HG03196 (cell line): ENCODE measurements around the gene SLC6A16.
A peak's percentile ranks its signal among the peaks of the same experiment; 100 is the strongest.
"Not testable (repeated sequence)": the region's sequence is repeated elsewhere in the genome, so short reads cannot be mapped to it uniquely, and the experiment has no call there.

ENCODE experiments used
- ATAC-seq: cut with Tn5 transposase; IDR thresholded peaks from one replicate; pipeline ENCODE4 v1.9.1; 2021; ENCODE audit not compliant: unreplicated experiment

SLC6A16 gene

GRCh38 chr19:49347191-49347590, 22.2 kb upstream of the SLC6A16 start:
- no peak for ATAC-seq

- ATAC-seq = no peak
Measured at GRCh38 chr19:49344505-49345423, 19.8 kb upstream of the SLC6A16 start.

- no peak for ATAC-seq
Measured at GRCh38 chr19:49343123-49343522, 18.1 kb upstream of the SLC6A16 start.

- no peak for ATAC-seq
Measured at GRCh38 chr19:49342291-49342721, 17.3 kb upstream of the SLC6A16 start.

- peak; percentile 6 for ATAC-seq
Measured at GRCh38 chr19:49340865-49341718, 16.1 kb upstream of the SLC6A16 start.

- peak; percentile 60 for ATAC-seq
Measured at GRCh38 chr19:49340069-49340864, 15.3 kb upstream of the SLC6A16 start.

- no peak for ATAC-seq
Measured at GRCh38 chr19:49339301-49340068, 14.5 kb upstream of the SLC6A16 start.

- no peak for ATAC-seq
Measured at GRCh38 chr19:49338691-49339300, 13.8 kb upstream of the SLC6A16 start.

GRCh38 chr19:49338023-49338677, 13.2 kb upstream of the SLC6A16 start:
- ATAC-seq = no peak

GRCh38 chr19:49337267-49338022, 12.5 kb upstream of the SLC6A16 start:
- ATAC-seq = no peak

GRCh38 chr19:49336482-49337266, 11.7 kb upstream of the SLC6A16 start:
- no peak for ATAC-seq

GRCh38 chr19:49335784-49336481, 10.9 kb upstream of the SLC6A16 start:
- no peak for ATAC-seq

- ATAC-seq = no peak
Measured at GRCh38 chr19:49335071-49335783, 10.2 kb upstream of the SLC6A16 start, which contains the start of gene CD37. CD37 (plus strand) TSS chr19:49335406; CDS start chr19:49335541, 135 bp downstream.

GRCh38 chr19:49333811-49334288, 8.9 kb upstream of the SLC6A16 start:
- ATAC-seq = peak; percentile 55

GRCh38 chr19:49333418-49333805, 8.4 kb upstream of the SLC6A16 start:
- no peak for ATAC-seq

GRCh38 chr19:49332691-49333417, 7.9 kb upstream of the SLC6A16 start:
- ATAC-seq = not testable (repeated sequence)
